ENCODE measurements around the gene PCK1. TPM values are rescaled to one million over a fixed set of nuclear protein-coding genes. Genes with fewer than 3 reads are reported as not detected.

The PCK1 gene
- total and polyA plus RNA-seq, 2 donors (not counting 3 experiments of a cell fraction or from before 2014, with no cell fraction given), result not detected

DNA sequence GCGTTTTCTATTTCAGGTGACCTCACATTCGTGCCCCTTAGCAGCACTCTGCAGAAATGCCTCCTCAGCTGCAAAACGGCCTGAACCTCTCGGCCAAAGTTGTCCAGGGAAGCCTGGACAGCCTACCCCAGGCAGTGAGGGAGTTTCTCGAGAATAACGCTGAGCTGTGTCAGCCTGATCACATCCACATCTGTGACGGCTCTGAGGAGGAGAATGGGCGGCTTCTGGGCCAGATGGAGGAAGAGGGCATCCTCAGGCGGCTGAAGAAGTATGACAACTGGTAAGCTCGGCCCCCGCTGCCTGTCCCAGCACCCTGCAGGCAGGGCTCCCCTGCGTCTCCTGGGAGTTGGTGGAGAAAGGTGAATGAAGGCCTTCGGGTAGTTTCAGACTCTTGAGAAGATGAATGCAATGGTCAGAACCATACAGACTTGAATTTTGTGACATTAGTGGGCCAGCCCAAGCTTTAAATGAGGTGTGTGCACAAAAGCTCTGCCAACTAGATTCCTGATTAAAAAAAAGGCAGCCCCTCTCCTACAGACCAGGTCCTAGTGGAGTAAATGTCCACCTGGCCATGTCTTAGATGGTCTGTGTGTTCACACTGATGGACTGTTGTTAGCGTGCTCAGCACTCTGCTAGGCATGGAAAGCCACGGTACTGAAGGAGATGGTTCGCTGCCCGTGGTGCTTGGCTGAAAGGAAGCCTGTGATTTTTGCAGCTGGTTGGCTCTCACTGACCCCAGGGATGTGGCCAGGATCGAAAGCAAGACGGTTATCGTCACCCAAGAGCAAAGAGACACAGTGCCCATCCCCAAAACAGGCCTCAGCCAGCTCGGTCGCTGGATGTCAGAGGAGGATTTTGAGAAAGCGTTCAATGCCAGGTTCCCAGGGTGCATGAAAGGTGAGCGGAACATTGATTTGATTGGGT is 708 bp downstream of the PCK1 start:
- dilution Hi-C loops (cut with MboI; ENCODE audit: extremely low pct_ligation_motif_present, low sequenced_read_pairs), result no loop called here

More for the DNA sequence above, 708 bp downstream of the PCK1 start:
- no peaks in the 10 kb centered on the region for H4K20me1 ChIP-seq (replicated peaks; ENCODE audit: control insufficient read depth, extremely low read depth, insufficient read depth, low read length)
- H3K27me3 ChIP-seq (ENCODE audit: control insufficient read depth in 2 of 2, insufficient read depth in 2 of 2, low read length in 2 of 2), result no peaks in the 10 kb centered on the region
- H3K4me2 ChIP-seq (ENCODE audit: insufficient read depth, low read length), result no peak overlapping the region
- H3K9me3 ChIP-seq (replicated peaks; ENCODE audit: control insufficient read depth, insufficient read depth, low read length), result no peaks in the 10 kb centered on the region
- no peaks in the 10 kb centered on the region for H3K79me2 ChIP-seq (ENCODE audit: control insufficient read depth, insufficient read depth, low read length)
- H2AFZ ChIP-seq (ENCODE audit: low read depth, low read length), result no peak overlapping the region
- H3K27ac ChIP-seq (ENCODE audit: insufficient read depth, low read depth, low read length), result no peak overlapping the region
- H3K4me1 ChIP-seq (ENCODE audit: control insufficient read depth, extremely low read depth, insufficient read depth, low read length), result no peaks in the 10 kb centered on the region
- ChIA-PET POLR2A (no interaction called here), CTCF (no interaction called here)
- DNase-seq (ENCODE audit: low read depth, low spot score) (no peak), FAIRE-seq (no peak)
- H3K36me3 ChIP-seq (ENCODE audit: control insufficient read depth in 2 of 2, extremely low read depth in 1 of 2, insufficient read depth in 2 of 2, low read length in 2 of 2), result no peaks in the 10 kb centered on the region
- H3K9me1 ChIP-seq (replicated peaks; ENCODE audit: control insufficient read depth, extremely low read depth, insufficient read depth, low read length), result no peaks in the 10 kb centered on the region
- no peak overlapping the region for H3K4me3 ChIP-seq (replicated peaks in 1 of 3; ENCODE audit: insufficient read depth in 1 of 3, low read depth in 1 of 3, low read length in 3 of 3)
- TF ChIP-seq EZH2 (IDR thresholded peaks at IDR 0.05; ENCODE audit: borderline replicate concordance, low read depth, low read length, severe bottlenecking) (no peak), POLR2AphosphoS5 (IDR thresholded peaks at IDR 0.05; ENCODE audit: insufficient read depth, low read depth, low read length) (no peak), POLR2A (IDR thresholded peaks at IDR 0.05; ENCODE audit: low read depth, low read length) (no peak), MYC (IDR thresholded peaks at IDR 0.05; ENCODE audit: low read depth, low read length) (no peak), FOS (IDR thresholded peaks at IDR 0.05; ENCODE audit: borderline replicate concordance, insufficient read depth, low read length) (no peak), JUN (IDR thresholded peaks at IDR 0.05; ENCODE audit: borderline replicate concordance, insufficient read depth, insufficient read length, low read depth) (no peak), GATA2 (IDR thresholded peaks at IDR 0.05; ENCODE audit: insufficient read depth, insufficient read length, low read depth, low read length) (no peak)
- TF ChIP-seq, protein P1, sequence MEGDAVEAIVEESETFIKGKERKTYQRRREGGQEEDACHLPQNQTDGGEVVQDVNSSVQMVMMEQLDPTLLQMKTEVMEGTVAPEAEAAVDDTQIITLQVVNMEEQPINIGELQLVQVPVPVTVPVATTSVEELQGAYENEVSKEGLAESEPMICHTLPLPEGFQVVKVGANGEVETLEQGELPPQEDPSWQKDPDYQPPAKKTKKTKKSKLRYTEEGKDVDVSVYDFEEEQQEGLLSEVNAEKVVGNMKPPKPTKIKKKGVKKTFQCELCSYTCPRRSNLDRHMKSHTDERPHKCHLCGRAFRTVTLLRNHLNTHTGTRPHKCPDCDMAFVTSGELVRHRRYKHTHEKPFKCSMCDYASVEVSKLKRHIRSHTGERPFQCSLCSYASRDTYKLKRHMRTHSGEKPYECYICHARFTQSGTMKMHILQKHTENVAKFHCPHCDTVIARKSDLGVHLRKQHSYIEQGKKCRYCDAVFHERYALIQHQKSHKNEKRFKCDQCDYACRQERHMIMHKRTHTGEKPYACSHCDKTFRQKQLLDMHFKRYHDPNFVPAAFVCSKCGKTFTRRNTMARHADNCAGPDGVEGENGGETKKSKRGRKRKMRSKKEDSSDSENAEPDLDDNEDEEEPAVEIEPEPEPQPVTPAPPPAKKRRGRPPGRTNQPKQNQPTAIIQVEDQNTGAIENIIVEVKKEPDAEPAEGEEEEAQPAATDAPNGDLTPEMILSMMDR (IDR thresholded peaks at IDR 0.05; ENCODE audit: extremely low read depth in 1 of 2, insufficient read depth in 1 of 2, low read depth in 1 of 2, low read length in 2 of 2), result no peak
- TF ChIP-seq, protein P2, sequence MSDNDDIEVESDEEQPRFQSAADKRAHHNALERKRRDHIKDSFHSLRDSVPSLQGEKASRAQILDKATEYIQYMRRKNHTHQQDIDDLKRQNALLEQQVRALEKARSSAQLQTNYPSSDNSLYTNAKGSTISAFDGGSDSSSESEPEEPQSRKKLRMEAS (IDR thresholded peaks at IDR 0.05; ENCODE audit: insufficient read depth, insufficient read length), result no peak
- H3K9ac ChIP-seq (replicated peaks; ENCODE audit: extremely low read depth, insufficient read depth, low read length), result no peak overlapping the region
- intact Hi-C loops (cut with micrococcal nuclease), result no loop called here
- no TSS peak for BruUV-seq (replicated peaks)

Measured in endothelial cell of umbilical vein (primary cell).